ENCODE data around the gene MRPL33. TPM values are rescaled to one million over a fixed set of nuclear protein-coding genes. Genes with fewer than 3 reads are reported as not detected.

Gene MRPL33
- total RNA-seq, 4 donors from 2014 or later: 216 to 448 (median 360) TPM

GRCh38 chr2:27805180-27805579, 33.7 kb downstream of the MRPL33 start:
- Histone ChIP-seq H3K4me3 (no peak overlapping the region), H3K36me3 (no peaks in the 10 kb centered on the region), H3K27me3 (no peaks in the 10 kb centered on the region), H3K9me3 (no peaks in the 10 kb centered on the region), H3K4me1 (peaks cover 3 to 34% (median 4%) of the 10 kb centered on the region in 3 donors), H3K27ac (no peak overlapping the region)
- TF ChIP-seq POLR2A (IDR thresholded peaks at IDR 0.05) (no peak), EP300 (IDR thresholded peaks at IDR 0.05) (no peak), POLR2AphosphoS5 (IDR thresholded peaks at IDR 0.05) (no peak), CTCF (IDR thresholded peaks at IDR 0.05) (no peak)
- no peak for ATAC-seq
- 76 to 80% methylated on average over 3 of the region's 3 CpGs for WGBS, 2 donors (ENCODE audit: low coverage in 1 of 2)

DNA sequence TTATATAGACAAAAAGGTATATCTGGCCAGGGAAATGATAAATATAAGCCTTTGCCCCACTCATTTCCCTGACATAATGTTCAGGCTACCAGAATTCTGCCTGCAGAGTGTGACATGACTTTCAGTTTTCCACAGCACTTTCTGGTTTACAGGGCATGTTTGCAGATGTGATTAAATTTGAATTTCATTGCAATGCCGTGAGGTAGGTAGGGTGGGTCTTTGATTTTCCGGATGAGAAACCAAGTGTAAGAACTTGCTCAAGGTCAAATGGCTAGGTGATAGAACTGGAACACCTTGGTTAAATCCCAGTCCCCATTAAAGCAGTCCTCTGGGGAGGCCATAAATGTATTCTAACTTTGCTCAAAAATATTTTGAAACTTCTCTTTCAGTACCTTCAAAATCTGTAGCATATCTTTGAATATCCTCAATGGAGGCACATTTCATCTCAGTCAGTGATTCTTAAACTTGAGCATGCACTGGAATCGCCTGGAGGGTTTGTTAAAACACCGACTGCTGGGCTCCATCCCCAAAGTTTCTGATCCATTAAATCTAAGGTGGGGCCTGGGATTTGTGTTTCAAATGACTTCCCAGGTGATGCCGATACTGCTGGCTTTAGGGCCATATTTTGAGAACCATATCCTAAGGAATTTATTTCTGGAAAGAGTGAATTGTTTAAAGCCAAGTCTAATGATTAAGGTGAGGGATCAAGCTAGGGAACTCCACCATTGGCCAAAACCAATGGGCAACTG, 35.0 kb downstream of the MRPL33 start:
- no peaks in the 10 kb centered on the region for H3K27me3 ChIP-seq
- TF ChIP-seq POLR2AphosphoS5 (IDR thresholded peaks at IDR 0.05) (no peak), CTCF (IDR thresholded peaks at IDR 0.05) (no peak), POLR2A (IDR thresholded peaks at IDR 0.05) (no peak), EP300 (IDR thresholded peaks at IDR 0.05) (no peak)

GRCh38 chr2:27807476-27807875, 36.0 kb downstream of the MRPL33 start:
- H3K27me3 ChIP-seq: no peaks in the 10 kb centered on the region
- TF ChIP-seq POLR2AphosphoS5 (IDR thresholded peaks at IDR 0.05) (no peak), POLR2A (IDR thresholded peaks at IDR 0.05) (no peak), CTCF (IDR thresholded peaks at IDR 0.05) (peak; percentile 32 to 56 (median 50)), EP300 (IDR thresholded peaks at IDR 0.05) (no peak)
- H3K9me3 ChIP-seq: no peaks in the 10 kb centered on the region
- no peak overlapping the region for H3K4me3 ChIP-seq
- no peaks in the 10 kb centered on the region for H3K36me3 ChIP-seq
- 80 to 83% methylated on average over 1 of the region's 4 CpGs for WGBS, 2 donors (ENCODE audit: low coverage in 1 of 2)
- no peak overlapping the region for H3K27ac ChIP-seq
- peaks cover 0 to 19% (median 3%) of the 10 kb centered on the region in 3 donors for H3K4me1 ChIP-seq
- ATAC-seq: no peak

More for the DNA sequence above, 35.0 kb downstream of the MRPL33 start:
- peaks cover 0 to 25% (median 3%) of the 10 kb centered on the region in 3 donors for H3K4me1 ChIP-seq
- H3K27ac ChIP-seq: no peak overlapping the region
- H3K9me3 ChIP-seq: no peaks in the 10 kb centered on the region
- H3K36me3 ChIP-seq: no peaks in the 10 kb centered on the region
- H3K4me3 ChIP-seq: no peak overlapping the region
- WGBS, 2 donors (ENCODE audit: low coverage in 1 of 2): 90 to 91% methylated on average over 5 of the region's 5 CpGs
- no peak for ATAC-seq

DNA sequence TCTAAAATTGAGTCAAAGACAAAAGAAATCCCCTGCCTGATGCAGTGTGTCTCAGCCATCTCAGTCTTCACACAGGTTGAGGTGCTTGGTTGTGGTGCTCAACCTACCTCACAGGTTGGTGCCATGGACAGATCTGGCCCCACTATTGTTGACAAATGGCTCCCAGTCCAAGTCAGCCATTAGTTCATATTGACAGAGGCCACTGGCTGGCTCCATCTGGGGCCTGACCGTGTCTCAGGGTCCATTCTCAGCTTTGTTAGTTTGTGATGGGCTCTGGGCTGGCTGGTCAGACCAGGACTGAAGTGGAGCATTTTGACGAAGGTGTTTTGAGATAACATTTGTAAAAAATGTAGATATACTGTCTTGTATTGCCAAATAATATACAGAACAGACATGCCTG, 36.9 kb downstream of the MRPL33 start:
- Histone ChIP-seq H3K36me3 (no peaks in the 10 kb centered on the region), H3K4me1 (peaks cover 0 to 14% (median 3%) of the 10 kb centered on the region in 3 donors), H3K4me3 (no peak overlapping the region), H3K27me3 (no peaks in the 10 kb centered on the region), H3K27ac (peak overlapping the region in 1 of 4 donors; percentile 55), H3K9me3 (no peaks in the 10 kb centered on the region)
- ATAC-seq: no peak
- TF ChIP-seq POLR2AphosphoS5 (IDR thresholded peaks at IDR 0.05) (no peak), EP300 (IDR thresholded peaks at IDR 0.05) (no peak), CTCF (IDR thresholded peaks at IDR 0.05) (no peak), POLR2A (IDR thresholded peaks at IDR 0.05) (no peak)
- WGBS, 2 donors (ENCODE audit: low coverage in 1 of 2): 83 to 89% methylated on average over 1 to 2 of the region's 2 CpGs

DNA sequence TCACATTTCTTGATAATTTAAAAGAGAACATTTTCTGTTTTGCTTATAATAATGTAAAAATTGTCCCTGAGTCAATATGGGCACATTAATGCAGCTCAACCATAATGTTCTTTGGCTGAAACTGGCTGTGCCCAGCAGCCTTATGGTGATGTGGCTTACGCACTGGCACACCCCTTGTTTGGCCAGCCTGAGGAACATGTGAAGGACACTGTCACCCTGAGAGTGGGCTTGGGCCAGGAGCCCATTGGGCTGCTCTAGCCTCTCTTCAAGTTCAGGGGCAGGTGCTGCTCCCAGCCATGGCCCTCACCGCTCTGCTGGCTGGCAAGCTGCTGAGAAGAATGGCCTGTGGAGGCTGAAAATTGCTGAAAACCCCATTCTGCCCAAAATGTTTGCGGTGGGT, 37.5 kb downstream of the MRPL33 start:
- WGBS, 2 donors (ENCODE audit: low coverage in 1 of 2): 83 to 94% methylated on average over 1 to 3 of the region's 3 CpGs
- ATAC-seq: no peak
- Histone ChIP-seq H3K9me3 (no peaks in the 10 kb centered on the region), H3K36me3 (no peaks in the 10 kb centered on the region), H3K27me3 (no peaks in the 10 kb centered on the region), H3K4me3 (no peak overlapping the region), H3K27ac (peak overlapping the region in 2 of 4 donors; percentile 38 to 55), H3K4me1 (peaks cover 0 to 14% (median 3%) of the 10 kb centered on the region in 3 donors)
- TF ChIP-seq POLR2A (IDR thresholded peaks at IDR 0.05) (no peak), EP300 (IDR thresholded peaks at IDR 0.05) (no peak), POLR2AphosphoS5 (IDR thresholded peaks at IDR 0.05) (no peak), CTCF (IDR thresholded peaks at IDR 0.05) (no peak)

All from gastroesophageal sphincter (tissue), 4 donors.